ENCODE results near the gene ETNK1.

DNA sequence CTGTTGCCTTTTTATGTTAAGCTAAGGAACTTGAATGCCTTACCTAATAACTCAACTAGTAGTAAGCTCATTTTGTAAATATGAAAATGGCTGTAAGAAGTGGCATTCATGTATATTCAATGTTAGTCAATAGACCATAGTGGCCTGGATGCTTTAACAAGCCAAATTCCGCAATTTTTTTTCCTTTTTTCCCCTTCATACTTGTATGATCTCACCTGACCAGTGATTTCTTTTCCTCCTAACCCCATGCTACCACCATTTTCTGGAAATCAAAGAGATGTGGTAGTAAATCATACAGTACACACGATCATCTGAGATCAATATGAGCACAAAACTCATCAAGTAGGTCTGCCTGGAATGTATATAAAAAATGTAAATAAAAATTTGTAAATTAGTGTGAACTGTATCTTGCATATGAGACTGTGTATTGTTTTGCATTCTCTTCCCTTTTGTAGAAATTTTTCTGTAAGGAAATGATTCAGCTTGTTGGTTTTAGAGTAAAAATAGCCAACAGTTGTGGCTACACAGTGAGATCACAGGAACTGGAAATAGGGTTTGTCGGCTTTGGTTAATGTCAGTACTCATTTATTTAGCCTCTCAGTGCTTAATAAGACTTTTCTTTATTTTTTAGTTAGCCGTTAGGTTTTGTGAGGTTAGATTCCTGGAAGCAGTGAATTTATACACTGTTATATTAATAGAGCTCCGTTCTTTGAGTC is 62.5 kb downstream of the ETNK1 start:
- TF ChIP-seq, protein P1, sequence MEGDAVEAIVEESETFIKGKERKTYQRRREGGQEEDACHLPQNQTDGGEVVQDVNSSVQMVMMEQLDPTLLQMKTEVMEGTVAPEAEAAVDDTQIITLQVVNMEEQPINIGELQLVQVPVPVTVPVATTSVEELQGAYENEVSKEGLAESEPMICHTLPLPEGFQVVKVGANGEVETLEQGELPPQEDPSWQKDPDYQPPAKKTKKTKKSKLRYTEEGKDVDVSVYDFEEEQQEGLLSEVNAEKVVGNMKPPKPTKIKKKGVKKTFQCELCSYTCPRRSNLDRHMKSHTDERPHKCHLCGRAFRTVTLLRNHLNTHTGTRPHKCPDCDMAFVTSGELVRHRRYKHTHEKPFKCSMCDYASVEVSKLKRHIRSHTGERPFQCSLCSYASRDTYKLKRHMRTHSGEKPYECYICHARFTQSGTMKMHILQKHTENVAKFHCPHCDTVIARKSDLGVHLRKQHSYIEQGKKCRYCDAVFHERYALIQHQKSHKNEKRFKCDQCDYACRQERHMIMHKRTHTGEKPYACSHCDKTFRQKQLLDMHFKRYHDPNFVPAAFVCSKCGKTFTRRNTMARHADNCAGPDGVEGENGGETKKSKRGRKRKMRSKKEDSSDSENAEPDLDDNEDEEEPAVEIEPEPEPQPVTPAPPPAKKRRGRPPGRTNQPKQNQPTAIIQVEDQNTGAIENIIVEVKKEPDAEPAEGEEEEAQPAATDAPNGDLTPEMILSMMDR (IDR thresholded peaks at IDR 0.05; ENCODE audit: low read depth, low read length, poor library complexity, severe bottlenecking) = no peak
- no peak for TF ChIP-seq EZH2phosphoT487 (IDR thresholded peaks at IDR 0.05; ENCODE audit: borderline replicate concordance, low read length)
